Transverse colon (tissue), 4 donors: ENCODE results near the gene KCNAB2. TPM values are rescaled to one million over a fixed set of nuclear protein-coding genes. Genes with fewer than 3 reads are reported as not detected.

ENCODE experiments used
- DNase-seq: peaks from one replicate; pipeline ENCODE4 v3.0.0-alpha.2; 2019
- H3K27ac ChIP-seq, 4 donors: fragments of 200-600 bp; sonication (generic); 2 replicates each; pipeline ENCODE4 v1.5.1; 2016 to 2018; ENCODE audit warnings: inconsistent platforms in 4 of 4
- H3K27me3 ChIP-seq: fragments of 200-600 bp; sonication (generic); 2 replicates; pipeline ENCODE4 v1.5.1; 2017; ENCODE audit warnings: inconsistent platforms
- H3K36me3 ChIP-seq, 4 donors: fragments of 200-600 bp; sonication (generic); 2 replicates each; pipeline ENCODE4 v1.5.1; 2017 to 2019; ENCODE audit warnings: inconsistent platforms in 4 of 4
- H3K4me1 ChIP-seq, 4 donors: fragments of 200-600 bp; sonication (generic); 2 replicates each; pipeline ENCODE4 v1.5.1; 2017 to 2020; ENCODE audit warnings: inconsistent platforms in 4 of 4
- H3K4me3 ChIP-seq, 4 donors: fragments of 200-600 bp; sonication (generic); 1 replicate in 1 of 4; 2 replicates in 3 of 4; pipeline versions ENCODE4 v1.5.1 to v1.6.1; 2017 to 2019; ENCODE audit warnings: inconsistent platforms in 4 of 4
- H3K9me3 ChIP-seq, 2 donors: fragments of 200-600 bp; sonication (generic); 2 replicates each; pipeline ENCODE4 v1.5.1; 2017 to 2019; ENCODE audit warnings: inconsistent platforms in 2 of 2
- CTCF ChIP-seq, 5 experiments: fragments of 200-600 bp in 3 of 5; fragments of 450-650 bp in 2 of 5; sonication (generic) in 3 of 5; IDR thresholded peaks; 1 replicate in 2 of 5; 2 replicates in 3 of 5; pipeline ENCODE4 v1.5.1; 2016 to 2017; ENCODE audit warnings: antibody characterized with exemption in 5 of 5, inconsistent platforms in 3 of 5, mild to moderate bottlenecking in 2 of 5, moderate library complexity in 1 of 5
- EP300 ChIP-seq: sonication (generic); formaldehyde crosslinking; IDR thresholded peaks from one replicate; pipeline ENCODE4 v1.6.1; 2017; ENCODE audit warnings: antibody characterized with exemption, low read depth
- POLR2A ChIP-seq: fragments of 450-650 bp; IDR thresholded peaks from one replicate; pipeline ENCODE4 v1.6.1; 2016; ENCODE audit warnings: antibody characterized with exemption, mild to moderate bottlenecking, moderate library complexity
- POLR2AphosphoS5 ChIP-seq, 3 donors: sonication (generic); formaldehyde crosslinking; IDR thresholded peaks; one replicate each; pipeline ENCODE4 v1.6.1; 2016; ENCODE audit warnings: antibody characterized with exemption in 3 of 3
- WGBS, 2 donors: methylation state at CpG; one replicate each; pipeline ENCODE4 v1.1.5; 2018; ENCODE audit warnings: low coverage in 1 of 2; 5-methylcytosine and 5-hydroxymethylcytosine counted together
- in situ Hi-C, 4 donors: fragments of 200-750 bp; cut with MboI; loops; one replicate each; pipeline versions ENCODE4 v1.15.0 to v1.15.1; 2017; ENCODE audit warnings: low sequenced_read_pairs in 3 of 4, low pct_ligation_motif_present in 1 of 4, low pct_unique_long_range_greater_than_20kb in 1 of 4
- intact Hi-C: fragments of 100-400 bp; cut with DNase I; formaldehyde crosslinking; loops from one replicate; pipeline ENCODE4 v1.15.1; 2023; ENCODE audit warnings: low total_unique reads
- total RNA-seq, 4 donors: library from RNA; depleted of rRNA; stranded (reverse); fragments of >200 nt; gene quantifications; one replicate each; pipeline ENCODE4 v1.1.0, GENCODE V29; 2016

KCNAB2 gene
- total RNA-seq, 4 donors from 2014 or later, result 1.00 to 25.4 (median 7.9) TPM

- H3K27ac ChIP-seq, result no peak overlapping the region
- WGBS, 2 donors, result 23 to 32% methylated on average over 4 to 7 of the region's 7 CpGs
- peaks cover 3% of the 10 kb centered on the region for H3K27me3 ChIP-seq
- no peaks in the 10 kb centered on the region for H3K4me1 ChIP-seq
- H3K9me3 ChIP-seq, result no peaks in the 10 kb centered on the region
- H3K36me3 ChIP-seq, result no peaks in the 10 kb centered on the region
- intact Hi-C loops (no loop called here), in situ Hi-C loops (no loop called here)
- no peak for DNase-seq
- H3K4me3 ChIP-seq, result no peak overlapping the region
- no peak for TF ChIP-seq POLR2AphosphoS5 (IDR thresholded peaks at IDR 0.05)
- no peak for TF ChIP-seq EP300
- TF ChIP-seq CTCF (IDR thresholded peaks at IDR 0.05), result no peak
- TF ChIP-seq POLR2A, result no peak
Observed at GRCh38 chr1:6141592-6141991, 95.9 kb downstream of the KCNAB2 start.

GRCh38 chr1:6142036-6142621 lies 96.4 kb downstream of the KCNAB2 start:
- DNase-seq, result no peak
- intact Hi-C loops (no loop called here), in situ Hi-C loops (no loop called here)
- H3K4me3 ChIP-seq, result no peak overlapping the region
- 96 to 100% methylated on average over 1 to 33 of the region's 33 CpGs for WGBS, 2 donors
- no peaks in the 10 kb centered on the region for H3K4me1 ChIP-seq
- H3K27ac ChIP-seq, result no peak overlapping the region
- H3K9me3 ChIP-seq, result no peaks in the 10 kb centered on the region
- TF ChIP-seq CTCF (IDR thresholded peaks at IDR 0.05) (no peak), EP300 (no peak), POLR2AphosphoS5 (IDR thresholded peaks at IDR 0.05) (no peak), POLR2A (no peak)
- H3K36me3 ChIP-seq, result no peaks in the 10 kb centered on the region
- H3K27me3 ChIP-seq, result peaks cover 8% of the 10 kb centered on the region

- H3K36me3 ChIP-seq, result no peaks in the 10 kb centered on the region
- H3K27me3 ChIP-seq, result peaks cover 14% of the 10 kb centered on the region
- intact Hi-C loops, result no loop called here
- 82% methylated on average over 4 of the region's 4 CpGs; no CpG with 5 or more reads in 1 of the 2 donors for WGBS, 2 donors
- no peaks in the 10 kb centered on the region for H3K9me3 ChIP-seq
- in situ Hi-C loops, result no loop called here
- no peaks in the 10 kb centered on the region for H3K4me1 ChIP-seq
- TF ChIP-seq POLR2AphosphoS5 (IDR thresholded peaks at IDR 0.05) (no peak), EP300 (no peak), CTCF (IDR thresholded peaks at IDR 0.05) (no peak), POLR2A (no peak)
- no peak overlapping the region for H3K27ac ChIP-seq
- H3K4me3 ChIP-seq, result no peak overlapping the region
- DNase-seq, result no peak
Observed at GRCh38 chr1:6142734-6143133, 97.0 kb downstream of the KCNAB2 start.

- WGBS, 2 donors, result 95% methylated on average over 3 of the region's 4 CpGs; no CpG with 5 or more reads in 1 of the 2 donors
- H3K4me1 ChIP-seq, result peaks cover 0 to 3% (median 1%) of the 10 kb centered on the region in 4 donors
- in situ Hi-C loops, result no loop called here
- no peak for TF ChIP-seq EP300
- intact Hi-C loops, result no loop called here
- H3K4me3 ChIP-seq, result no peak overlapping the region
- H3K36me3 ChIP-seq, result no peaks in the 10 kb centered on the region
- no peaks in the 10 kb centered on the region for H3K9me3 ChIP-seq
- H3K27ac ChIP-seq, result no peak overlapping the region
- H3K27me3 ChIP-seq, result peaks cover 21% of the 10 kb centered on the region
- no peak for DNase-seq
Observed at GRCh38 chr1:6143395-6143794, 97.7 kb downstream of the KCNAB2 start.

- in situ Hi-C loops (no loop called here), intact Hi-C loops (no loop called here)
- TF ChIP-seq POLR2AphosphoS5 (IDR thresholded peaks at IDR 0.05), result no peak
- no peak for TF ChIP-seq CTCF (IDR thresholded peaks at IDR 0.05)
- no peak for TF ChIP-seq POLR2A
- TF ChIP-seq EP300, result no peak
- 78% methylated on average over 7 of the region's 7 CpGs; no CpG with 5 or more reads in 1 of the 2 donors for WGBS, 2 donors
- Histone ChIP-seq H3K36me3 (no peaks in the 10 kb centered on the region), H3K4me1 (peaks cover 0 to 10% (median 5%) of the 10 kb centered on the region in 4 donors), H3K4me3 (no peak overlapping the region), H3K27me3 (peaks cover 29% of the 10 kb centered on the region), H3K27ac (no peak overlapping the region), H3K9me3 (no peaks in the 10 kb centered on the region)
- no peak for DNase-seq
Observed at GRCh38 chr1:6144175-6144574, 98.5 kb downstream of the KCNAB2 start.
